Fibroblast of skin of back (primary cell): Measurements from ENCODE around the gene CLASRP.
"Not testable (repeated sequence)": the region's sequence is repeated elsewhere in the genome, so short reads cannot be mapped to it uniquely, and the experiment has no call there.

Experiments used
- DNase-seq: peaks from one replicate; pipeline ENCODE4 v3.0.0-alpha.2; 2013

Gene CLASRP

DNA sequence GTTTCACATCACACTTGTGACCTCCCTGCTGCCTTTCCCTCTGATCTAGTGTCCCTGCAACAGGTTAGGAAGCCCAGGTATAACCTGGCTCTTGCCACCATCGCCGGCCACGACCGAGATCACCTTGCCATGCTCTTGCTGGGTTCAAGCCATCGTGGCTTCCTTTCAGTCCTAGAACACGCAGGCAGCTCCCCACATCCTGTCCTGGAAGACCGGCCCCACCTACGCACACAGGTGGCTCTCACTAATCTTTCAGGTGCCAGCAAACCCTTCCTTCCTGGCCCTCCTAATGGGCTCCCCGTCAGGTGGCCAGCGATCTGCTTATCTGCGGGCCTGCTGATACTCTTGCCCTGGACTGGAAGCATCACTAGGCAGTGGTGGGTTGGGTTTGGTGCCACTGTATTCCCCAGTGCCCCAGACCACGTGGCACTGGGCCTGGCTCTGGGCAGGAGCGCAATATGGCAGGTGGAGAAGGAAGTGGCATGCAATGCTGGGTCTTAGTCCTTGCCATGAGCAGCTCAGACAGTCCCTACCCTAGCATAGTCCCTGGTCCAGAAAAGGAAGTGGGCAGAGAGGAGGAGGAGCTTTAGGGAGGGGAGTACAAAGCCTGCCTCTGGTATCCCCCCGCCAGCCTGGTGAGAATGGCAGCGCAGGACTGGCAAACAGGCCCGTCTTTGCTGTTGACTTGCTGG is 66.0 kb downstream of the CLASRP start:
- no peak for DNase-seq

DNA sequence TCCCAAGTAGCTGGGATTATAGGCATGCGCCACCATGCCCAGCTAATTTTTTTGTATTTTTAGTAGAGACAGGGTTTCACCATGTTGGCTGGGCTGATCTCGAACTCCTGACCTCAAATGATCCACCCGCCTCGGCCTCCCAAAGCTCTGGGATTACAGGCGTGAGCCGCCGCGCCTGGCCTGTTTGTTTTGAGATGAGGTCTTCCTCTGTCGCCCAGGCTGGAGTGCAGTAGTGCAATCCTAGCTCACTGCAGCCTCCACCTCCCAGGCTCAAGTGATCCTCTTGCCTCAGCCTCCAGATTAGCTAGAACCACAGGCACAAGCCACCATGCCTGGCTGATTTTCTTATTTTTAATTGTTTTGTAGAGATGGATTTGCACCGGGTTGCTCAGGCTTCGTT is 67.5 kb downstream of the CLASRP start:
- not testable (repeated sequence) for DNase-seq

- DNase-seq = no peak
These were observed 68.8 kb downstream of the CLASRP start for GRCh38 chr19:45107621-45108150.

GRCh38 chr19:45110851-45111266 is 72.0 kb downstream of the CLASRP start:
- no peak for DNase-seq

- no peak for DNase-seq
These were observed 73.4 kb downstream of the CLASRP start for GRCh38 chr19:45112111-45112827.

DNA sequence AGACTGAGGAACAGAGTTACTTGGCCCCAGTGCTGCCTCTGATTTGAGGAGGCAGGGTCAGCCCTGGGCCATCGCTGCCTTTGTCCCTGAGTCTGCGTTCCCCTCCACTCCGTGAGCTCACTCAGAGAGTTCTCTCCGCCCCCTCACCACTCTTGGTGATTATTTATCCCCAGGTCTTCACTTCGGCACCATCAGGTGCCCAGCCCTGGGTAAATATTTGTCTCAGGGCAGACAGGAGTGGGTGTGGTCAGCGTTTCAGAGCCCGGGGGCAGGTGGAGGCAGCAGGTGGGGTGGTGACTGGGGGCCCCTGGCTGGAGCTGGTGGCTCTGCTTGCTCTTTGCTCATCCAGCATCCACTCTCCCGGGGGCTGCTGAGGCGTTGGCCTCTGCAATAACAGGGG is 74.8 kb downstream of the CLASRP start:
- no peak for DNase-seq

DNA sequence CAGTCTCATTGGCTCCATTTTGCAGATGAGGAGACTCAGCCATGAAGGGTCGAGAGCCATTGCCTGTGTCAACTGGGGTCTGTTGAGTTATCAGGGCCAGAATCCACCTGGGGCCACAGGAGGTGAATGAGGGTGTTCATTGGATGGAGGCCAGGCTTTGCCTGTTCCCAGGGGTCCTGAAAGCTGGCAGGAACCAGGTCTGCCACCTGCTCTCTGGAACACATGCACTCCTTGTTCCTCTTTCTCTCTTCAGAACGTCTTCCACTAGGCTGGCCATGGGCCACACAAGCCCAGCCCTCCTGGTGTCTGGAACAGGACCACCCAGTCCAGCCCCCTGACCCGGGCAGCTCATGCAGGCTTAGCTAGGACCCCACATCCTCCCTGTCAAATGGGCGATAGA is 75.3 kb downstream of the CLASRP start:
- no peak for DNase-seq

GRCh38 chr19:45115809-45116615 is 77.2 kb downstream of the CLASRP start:
- no peak for DNase-seq

DNA sequence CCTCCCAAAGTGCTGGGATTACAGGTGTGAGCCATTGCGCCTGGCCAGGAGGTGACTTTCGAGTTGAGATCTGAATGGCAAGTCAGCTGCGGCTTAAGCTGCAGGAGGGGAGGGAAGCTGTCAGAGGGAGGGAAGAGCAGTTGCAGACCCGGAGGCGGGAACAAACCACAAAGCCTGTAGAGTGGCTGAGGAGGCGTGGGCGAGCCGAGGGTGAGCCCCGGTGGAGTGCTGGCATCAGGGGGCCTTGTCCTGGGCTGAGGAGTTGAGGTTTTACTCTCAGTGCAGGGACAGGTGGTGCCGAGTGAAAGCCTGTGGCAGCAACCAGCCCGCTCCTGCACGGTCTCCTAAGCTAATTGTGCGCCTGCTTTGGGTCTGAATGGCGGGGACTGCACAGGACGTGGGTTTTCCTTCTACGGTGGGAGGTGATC is 78.3 kb downstream of the CLASRP start:
- DNase-seq = no peak

DNA sequence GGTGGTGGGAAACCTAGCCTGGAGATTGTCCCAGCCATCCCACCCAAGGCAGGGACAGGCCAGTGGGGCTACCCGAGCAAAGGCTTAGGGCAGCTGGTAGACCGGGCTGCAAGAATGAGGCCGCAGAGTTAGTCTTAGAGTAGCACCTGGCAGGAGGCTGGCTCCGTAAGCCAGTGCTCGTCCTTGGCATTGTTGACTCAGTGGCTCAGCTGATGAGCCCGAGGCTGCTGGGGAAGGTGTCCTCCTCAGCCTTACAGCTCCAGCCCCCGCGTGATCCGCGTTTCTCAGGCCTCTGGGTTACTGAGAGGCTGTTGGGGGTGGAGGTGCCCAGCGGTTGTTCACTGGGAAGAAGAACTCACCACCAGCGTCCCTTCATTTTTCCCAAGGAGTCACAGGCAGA is 78.8 kb downstream of the CLASRP start:
- no peak for DNase-seq

DNA sequence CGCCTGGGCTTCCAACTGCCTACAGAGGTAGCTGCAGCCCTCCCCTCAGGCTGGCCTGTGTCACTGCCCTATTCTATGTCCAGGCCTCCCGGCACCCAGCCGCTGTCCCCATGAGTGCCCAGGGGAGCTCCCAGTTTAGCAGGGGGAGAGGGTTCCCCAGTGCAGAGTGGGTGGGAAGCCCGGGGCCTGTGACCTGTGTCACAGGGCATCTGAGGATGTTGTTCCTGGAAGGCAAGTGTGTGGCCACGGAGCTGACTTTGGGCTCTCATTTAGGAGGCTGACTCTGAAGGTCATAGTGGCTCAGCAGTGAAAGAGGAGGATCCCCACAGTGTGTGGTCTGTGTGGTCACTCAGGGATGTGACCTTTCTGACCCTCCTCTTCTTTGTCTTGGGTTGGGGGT is 79.3 kb downstream of the CLASRP start:
- DNase-seq = no peak

- not testable (repeated sequence) for DNase-seq
These were observed 79.9 kb downstream of the CLASRP start for GRCh38 chr19:45118591-45119355.

GRCh38 chr19:45119582-45119981 is 80.7 kb downstream of the CLASRP start:
- DNase-seq = no peak
